Neuronal stem cell (in vitro differentiated cells): ENCODE data around the gene GYPC.

ENCODE experiments used
- DNase-seq: peaks from one replicate; pipeline ENCODE4 v3.0.0-alpha.2; 2013; ENCODE audit warnings: low spot score
- H2AFZ ChIP-seq: one replicate; pipeline ENCODE4 v1.6.1; 2013; ENCODE audit warnings: mild to moderate bottlenecking, low read length, inconsistent platforms
- H2AK5ac ChIP-seq: 2 replicates; pipeline ENCODE4 v1.6.1; 2013; ENCODE audit warnings: low read depth, mild to moderate bottlenecking, inconsistent platforms, low read length, moderate library complexity, mixed read lengths
- H2BK120ac ChIP-seq: 2 replicates; pipeline ENCODE4 v1.6.1; 2013; ENCODE audit warnings: low read depth, mild to moderate bottlenecking, inconsistent platforms, low read length, moderate library complexity, mixed read lengths
- H2BK12ac ChIP-seq: one replicate; pipeline ENCODE4 v1.6.1; 2013; ENCODE audit warnings: low read length, inconsistent platforms
- H2BK15ac ChIP-seq: 2 replicates; pipeline ENCODE4 v1.6.1; 2013; ENCODE audit warnings: mild to moderate bottlenecking, low read length, inconsistent platforms, mixed read lengths
- H2BK5ac ChIP-seq: one replicate; pipeline ENCODE4 v1.6.1; 2013; ENCODE audit warnings: inconsistent platforms, mild to moderate bottlenecking, low read length, moderate library complexity
- H3K14ac ChIP-seq: one replicate; pipeline ENCODE4 v1.6.1; 2013; ENCODE audit warnings: low read length, inconsistent platforms
- H3K18ac ChIP-seq: 2 replicates; pipeline ENCODE4 v1.6.1; 2013; ENCODE audit warnings: low read length, inconsistent platforms
- H3K23ac ChIP-seq: 2 replicates; pipeline ENCODE4 v1.6.1; 2013; ENCODE audit warnings: low read depth, mild to moderate bottlenecking, mixed read lengths, low read length, inconsistent platforms; ENCODE audit not compliant: poor library complexity
- H3K27ac ChIP-seq: replicated peaks from 3 replicates; pipeline ENCODE4 v1.5.1; 2013; ENCODE audit warnings: low read length, inconsistent platforms
- H3K27me3 ChIP-seq, 3 experiments: 2 replicates each; pipeline ENCODE4 v1.6.1; 2013; ENCODE audit warnings: low read length in 3 of 3, mild to moderate bottlenecking in 2 of 3, inconsistent platforms in 1 of 3, low read depth in 1 of 3, mixed read lengths in 1 of 3, moderate library complexity in 1 of 3; ENCODE audit not compliant: control insufficient read depth in 3 of 3, insufficient read depth in 3 of 3
- H3K36me3 ChIP-seq, 2 donors: replicated peaks in 1 of 2; 2 replicates each; pipeline ENCODE4 v1.6.1; 2013; ENCODE audit warnings: low read length in 2 of 2; ENCODE audit not compliant: control insufficient read depth in 2 of 2, insufficient read depth in 2 of 2
- H3K4ac ChIP-seq: 2 replicates; pipeline ENCODE4 v1.6.1; 2013; ENCODE audit warnings: inconsistent platforms, mild to moderate bottlenecking, low read length, moderate library complexity
- H3K4me1 ChIP-seq, 2 donors: 1 replicate in 1 of 2; 2 replicates in 1 of 2; pipeline ENCODE4 v1.6.1; 2013; ENCODE audit warnings: low read length in 2 of 2, low read depth in 1 of 2; ENCODE audit not compliant: control insufficient read depth in 2 of 2, insufficient read depth in 1 of 2
- H3K4me2 ChIP-seq: one replicate; pipeline ENCODE4 v1.6.1; 2013; ENCODE audit warnings: mild to moderate bottlenecking, low read length, inconsistent platforms; ENCODE audit not compliant: insufficient read depth, poor library complexity, severe bottlenecking
- H3K4me3 ChIP-seq, 2 donors: 2 replicates each; pipeline ENCODE4 v1.5.1; 2013; ENCODE audit warnings: low read length in 2 of 2, mild to moderate bottlenecking in 2 of 2, inconsistent platforms in 1 of 2, moderate library complexity in 1 of 2
- H3K79me1 ChIP-seq: one replicate; pipeline ENCODE4 v1.6.1; 2013; ENCODE audit warnings: low read depth, mild to moderate bottlenecking, inconsistent platforms, low read length, moderate library complexity
- H3K9ac ChIP-seq: one replicate; pipeline ENCODE4 v1.6.1; 2013; ENCODE audit warnings: mild to moderate bottlenecking, low read depth, low read length, inconsistent platforms; ENCODE audit not compliant: poor library complexity
- H3K9me3 ChIP-seq, 2 donors: replicated peaks in 1 of 2; 2 replicates each; pipeline versions ENCODE3 to v1.6.1; 2013; ENCODE audit warnings: low read length in 2 of 2, mild to moderate bottlenecking in 2 of 2, inconsistent platforms in 1 of 2, low read depth in 1 of 2, mixed read lengths in 1 of 2, moderate library complexity in 1 of 2; ENCODE audit not compliant: control insufficient read depth in 2 of 2, insufficient read depth in 1 of 2
- H4K8ac ChIP-seq: one replicate; pipeline ENCODE4 v1.6.1; 2013; ENCODE audit warnings: low read depth, mild to moderate bottlenecking, inconsistent platforms, low read length, moderate library complexity
- H4K91ac ChIP-seq: one replicate; pipeline ENCODE4 v1.6.1; 2013; ENCODE audit warnings: low read length, low read depth, mild to moderate bottlenecking, inconsistent platforms; ENCODE audit not compliant: poor library complexity
- WGBS, 2 donors: extraction: QIAGEN DNeasy Blood & Tissue Kit; methylation state at CpG; one replicate each; pipeline ENCODE4 v1.1.7; 2013; ENCODE audit warnings: missing lambda C conversion rate in 2 of 2, mixed read lengths in 1 of 2; ENCODE audit not compliant: insufficient read length in 2 of 2, insufficient replicate concordance in 1 of 2; ENCODE audit errors: extremely low coverage in 2 of 2; 5-methylcytosine and 5-hydroxymethylcytosine counted together

The GYPC gene

DNA sequence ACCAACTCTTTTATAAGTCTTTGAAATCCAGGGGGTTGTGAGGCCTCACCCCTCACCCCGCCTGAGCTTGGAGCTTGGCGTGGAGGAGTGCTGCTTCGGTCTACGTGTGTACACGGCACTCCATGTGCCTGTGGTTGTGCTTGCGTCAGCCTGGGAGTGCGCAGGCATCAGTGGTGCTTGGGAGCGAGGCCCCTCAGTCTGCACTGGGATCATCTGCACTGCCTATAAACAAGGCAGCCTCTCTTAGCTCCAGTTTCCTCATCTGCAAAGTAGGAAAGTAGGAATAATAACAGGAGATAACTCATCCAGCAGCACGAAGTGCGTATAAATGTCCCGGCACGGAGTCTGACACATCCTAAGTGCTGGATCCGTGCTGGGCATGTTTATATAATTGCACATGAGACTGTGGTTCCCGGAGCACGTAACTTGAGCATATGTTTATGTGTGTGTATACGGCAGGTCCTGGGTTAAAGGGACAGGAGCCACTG is 1.2 kb downstream of the GYPC start:
- H3K14ac ChIP-seq = no peak overlapping the region
- H3K9me3 ChIP-seq = no peaks in the 10 kb centered on the region
- whole genome bisulfite sequencing, 2 donors = no CpG with 5 or more reads among the region's 16 CpGs
- no peak overlapping the region for H2BK5ac ChIP-seq
- H3K4me2 ChIP-seq = peak overlapping the region; percentile 29
- peak overlapping the region; percentile 82 for H2AFZ ChIP-seq
- peaks cover 0 to 2% (median 0%) of the 10 kb centered on the region in 3 experiments for H3K27me3 ChIP-seq
- H3K18ac ChIP-seq = peak overlapping the region; percentile 84
- H2BK15ac ChIP-seq = peak overlapping the region; percentile 62
- no peak overlapping the region for H2BK120ac ChIP-seq
- H3K4ac ChIP-seq = no peak overlapping the region
- no peak overlapping the region for H4K91ac ChIP-seq
- no peak overlapping the region for H3K9ac ChIP-seq
- peak overlapping the region; percentile 2 for H3K27ac ChIP-seq
- peaks cover 23% of the 10 kb centered on the region in 2 donors for H3K4me1 ChIP-seq
- no peak for DNase-seq
- H4K8ac ChIP-seq = peak overlapping the region; percentile 52
- H3K79me1 ChIP-seq = peaks cover 5% of the 10 kb centered on the region
- no peak overlapping the region for H2AK5ac ChIP-seq
- peak overlapping the region in 1 of 2 donors; percentile 86 for H3K4me3 ChIP-seq
- no peak overlapping the region for H2BK12ac ChIP-seq
- peak overlapping the region; percentile 44 for H3K23ac ChIP-seq
- H3K36me3 ChIP-seq = peaks cover 0 to 14% of the 10 kb centered on the region in 2 donors

DNA sequence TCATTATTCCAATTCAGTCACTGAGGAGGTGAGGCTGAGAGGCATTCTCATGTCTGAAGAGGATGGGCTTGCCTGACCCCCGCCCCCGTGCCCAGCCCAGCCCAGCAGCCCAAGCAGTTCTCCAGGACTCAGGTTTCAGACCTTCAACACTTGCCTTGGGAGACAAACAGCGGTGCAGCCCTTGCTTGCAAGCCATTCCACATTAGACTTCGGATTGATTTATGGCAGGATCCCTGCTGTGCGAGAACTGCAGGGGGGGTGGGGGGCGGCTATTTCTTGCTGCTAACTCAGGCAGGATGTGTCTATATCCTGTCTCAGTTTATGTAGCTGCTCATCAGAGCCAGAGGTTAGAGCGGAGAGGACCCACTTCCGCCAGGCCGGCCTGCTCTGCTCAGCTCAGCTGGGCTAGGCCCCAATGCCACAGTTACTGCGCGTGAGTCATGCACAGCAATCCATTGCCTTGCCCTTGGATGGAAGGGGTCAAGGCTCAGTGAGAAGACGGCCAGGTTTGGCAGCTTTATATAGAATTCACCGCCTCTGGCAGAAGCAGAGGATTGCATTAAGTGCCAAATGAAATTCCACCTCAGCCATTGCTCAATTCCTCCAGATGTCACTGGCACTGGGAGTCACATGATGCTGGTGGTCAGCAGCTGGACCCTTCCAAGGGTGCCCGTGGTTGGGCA is 1.8 kb downstream of the GYPC start:
- H3K79me1 ChIP-seq = peaks cover 5% of the 10 kb centered on the region
- peak overlapping the region; percentile 66 for H2AK5ac ChIP-seq
- no peak overlapping the region for H3K4ac ChIP-seq
- peak overlapping the region; percentile 82 for H2AFZ ChIP-seq
- peak overlapping the region; percentile 90 for H2BK15ac ChIP-seq
- H3K27me3 ChIP-seq = peaks cover 0 to 2% (median 0%) of the 10 kb centered on the region in 3 experiments
- H4K8ac ChIP-seq = no peak overlapping the region
- H3K9me3 ChIP-seq = no peaks in the 10 kb centered on the region
- WGBS, 2 donors = no CpG with 5 or more reads among the region's 14 CpGs
- peak overlapping the region in 1 of 2 donors; percentile 86 for H3K4me3 ChIP-seq
- H3K4me1 ChIP-seq = peaks cover 23% of the 10 kb centered on the region in 2 donors
- no peak overlapping the region for H2BK12ac ChIP-seq
- no peak overlapping the region for H3K14ac ChIP-seq
- peak; percentile 49 for DNase-seq
- H4K91ac ChIP-seq = no peak overlapping the region
- H3K18ac ChIP-seq = peak overlapping the region; percentile 61
- H2BK120ac ChIP-seq = no peak overlapping the region
- peak overlapping the region; percentile 62 for H2BK5ac ChIP-seq
- H3K23ac ChIP-seq = peak overlapping the region; percentile 51
- H3K9ac ChIP-seq = peak overlapping the region; percentile 38
- H3K36me3 ChIP-seq = peaks cover 0 to 14% of the 10 kb centered on the region in 2 donors
- H3K4me2 ChIP-seq = peak overlapping the region; percentile 51
- H3K27ac ChIP-seq = peak overlapping the region; percentile 26

DNA sequence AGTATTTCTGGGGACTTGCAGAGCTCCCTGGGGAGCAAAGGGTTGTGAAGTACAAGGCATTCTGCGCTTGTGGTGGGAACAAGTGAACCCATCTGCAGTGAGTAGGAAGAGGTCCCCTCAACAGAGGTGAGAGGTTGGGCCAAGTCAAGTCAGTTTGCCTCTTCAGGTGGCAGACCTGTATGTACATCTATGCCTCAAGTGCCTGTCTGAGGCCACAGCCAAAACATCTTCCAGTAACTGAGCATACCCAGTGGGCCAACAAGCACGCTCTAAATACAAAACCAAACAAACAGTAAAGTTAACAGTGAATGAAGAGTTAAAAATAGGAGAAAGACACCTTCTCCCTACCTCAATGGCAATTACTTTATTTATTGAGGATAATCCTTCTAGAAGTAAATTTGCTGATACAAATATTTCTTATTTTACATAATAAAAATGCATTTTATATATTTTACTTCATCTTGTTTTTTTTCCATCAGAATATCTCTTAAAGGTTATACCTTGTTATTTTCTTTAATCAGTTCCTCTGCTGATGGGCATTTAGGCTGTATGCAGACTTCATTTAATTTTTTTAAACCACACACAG is 2.5 kb downstream of the GYPC start:
- Histone ChIP-seq H3K4me3 (peak overlapping the region in 1 of 2 donors; percentile 86), H3K27ac (no peak overlapping the region), H3K14ac (no peak overlapping the region), H3K27me3 (peaks cover 0 to 2% (median 0%) of the 10 kb centered on the region in 3 experiments), H2BK5ac (peak overlapping the region; percentile 62), H2AFZ (peak overlapping the region; percentile 82), H3K4ac (no peak overlapping the region), H3K9ac (no peak overlapping the region), H3K9me3 (no peaks in the 10 kb centered on the region), H3K18ac (peak overlapping the region; percentile 61), H4K91ac (no peak overlapping the region), H4K8ac (no peak overlapping the region), H3K36me3 (peaks cover 0 to 14% of the 10 kb centered on the region in 2 donors), H2BK120ac (no peak overlapping the region), H3K23ac (peak overlapping the region; percentile 27), H3K4me2 (no peak overlapping the region), H2BK12ac (no peak overlapping the region), H3K79me1 (peaks cover 5% of the 10 kb centered on the region), H2BK15ac (peak overlapping the region; percentile 90), H3K4me1 (peaks cover 23% of the 10 kb centered on the region in 2 donors), H2AK5ac (peak overlapping the region; percentile 66)
- no CpG with 5 or more reads among the region's 2 CpGs for WGBS, 2 donors
- no peak for DNase-seq

DNA sequence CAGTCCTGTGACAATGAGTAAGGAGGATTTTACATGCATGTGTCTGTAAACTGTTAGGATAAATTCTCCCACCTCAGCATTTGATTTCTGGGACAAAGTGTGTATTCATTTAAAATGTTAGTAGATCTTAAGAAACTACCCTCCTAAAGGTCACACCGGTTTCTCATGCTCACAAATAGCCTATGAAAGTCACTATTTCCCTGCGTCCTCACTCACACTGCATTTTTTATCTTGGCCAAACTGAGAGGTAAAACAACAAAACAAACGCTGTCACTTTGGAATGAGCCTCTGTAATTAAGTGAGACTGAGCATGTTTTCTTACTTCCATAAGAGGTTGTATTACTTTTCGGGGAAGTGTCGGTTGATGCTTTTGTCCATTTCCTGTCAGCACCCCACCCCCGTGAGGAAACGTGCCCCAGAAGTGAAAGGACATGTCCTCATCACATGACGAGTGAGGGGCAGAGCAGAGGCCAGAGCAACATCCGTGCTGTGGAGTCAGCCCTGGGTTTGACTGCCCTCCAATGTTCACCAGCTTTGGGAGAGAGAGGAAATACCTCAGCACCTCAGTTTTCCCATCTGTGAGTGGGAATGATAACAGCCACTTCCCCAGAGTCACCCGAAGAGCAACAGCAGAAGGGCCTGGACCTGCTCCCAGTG is 3.1 kb downstream of the GYPC start:
- Histone ChIP-seq H4K8ac (no peak overlapping the region), H2BK120ac (no peak overlapping the region), H4K91ac (no peak overlapping the region), H3K27ac (no peak overlapping the region), H3K36me3 (peaks cover 0 to 14% of the 10 kb centered on the region in 2 donors), H2BK12ac (no peak overlapping the region), H3K79me1 (peaks cover 5% of the 10 kb centered on the region), H3K4me3 (no peak overlapping the region), H3K14ac (peak overlapping the region; percentile 50), H2AFZ (no peak overlapping the region), H2BK15ac (no peak overlapping the region), H3K18ac (no peak overlapping the region), H3K4ac (no peak overlapping the region), H2AK5ac (no peak overlapping the region), H3K27me3 (peaks cover 0 to 2% (median 0%) of the 10 kb centered on the region in 3 experiments), H3K9ac (no peak overlapping the region), H3K4me1 (peaks cover 23% of the 10 kb centered on the region in 2 donors), H3K4me2 (no peak overlapping the region), H2BK5ac (no peak overlapping the region), H3K23ac (no peak overlapping the region), H3K9me3 (no peaks in the 10 kb centered on the region)
- WGBS, 2 donors = no CpG with 5 or more reads among the region's 10 CpGs
- no peak for DNase-seq
